Omental fat pad (tissue), 4 donors: ENCODE measurements around the gene IFT20. TPM values are rescaled to one million over a fixed set of nuclear protein-coding genes. Genes with fewer than 3 reads are reported as not detected.
"Not testable (repeated sequence)": the region's sequence is repeated elsewhere in the genome, so short reads cannot be mapped to it uniquely, and the experiment has no call there.

Experiments used
- ATAC-seq: fragments of 150-250 bp; one replicate; pipeline ENCODE4 v1.9.1; 2016; ENCODE audit warnings: mild to moderate bottlenecking, moderate library complexity; ENCODE audit not compliant: low FRiP score
- DNase-seq: peaks from one replicate; pipeline ENCODE4 v3.0.0-alpha.2; 2019; ENCODE audit warnings: low spot score
- CTCF ChIP-seq, 3 donors: fragments of 450-650 bp; IDR thresholded peaks; one replicate each; pipeline ENCODE4 v1.5.1; 2016 to 2017; ENCODE audit warnings: antibody characterized with exemption in 3 of 3, mild to moderate bottlenecking in 3 of 3, moderate library complexity in 2 of 3
- total RNA-seq, 4 donors: library from RNA; depleted of rRNA; stranded (reverse); fragments of >200 nt; gene quantifications; one replicate each; pipeline ENCODE4 v1.1.0, GENCODE V29; 2016

Gene IFT20
- total RNA-seq, 4 donors from 2014 or later: 28.8 to 36.0 (median 35.0) TPM

DNA sequence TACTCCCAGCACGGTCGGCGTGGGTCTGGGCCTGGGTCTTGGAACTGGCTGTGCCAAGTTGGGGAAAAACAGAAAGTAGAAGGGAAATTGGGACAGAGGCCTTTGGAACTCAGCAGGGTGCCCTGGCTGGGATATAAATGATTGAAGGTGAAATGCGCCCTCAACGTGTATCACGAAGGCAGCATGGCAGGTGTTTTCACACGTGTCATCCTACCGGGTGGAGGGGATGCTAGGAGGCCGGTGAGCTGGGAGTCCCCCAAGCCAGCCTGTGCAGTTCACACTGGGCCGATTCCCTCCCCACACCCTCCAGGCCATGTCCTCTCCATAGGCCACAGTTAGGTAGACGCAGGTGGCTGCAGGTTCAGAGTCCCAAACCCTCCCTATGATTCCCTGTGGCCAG, 6.2 kb upstream of the IFT20 start:
- TF ChIP-seq CTCF (IDR thresholded peaks at IDR 0.05): no peak
- ATAC-seq (no peak), DNase-seq (no peak)

GRCh38 chr17:28340374-28340773, 5.1 kb upstream of the IFT20 start:
- no peak for TF ChIP-seq CTCF (IDR thresholded peaks at IDR 0.05)
- ATAC-seq: no peak
- no peak for DNase-seq

DNA sequence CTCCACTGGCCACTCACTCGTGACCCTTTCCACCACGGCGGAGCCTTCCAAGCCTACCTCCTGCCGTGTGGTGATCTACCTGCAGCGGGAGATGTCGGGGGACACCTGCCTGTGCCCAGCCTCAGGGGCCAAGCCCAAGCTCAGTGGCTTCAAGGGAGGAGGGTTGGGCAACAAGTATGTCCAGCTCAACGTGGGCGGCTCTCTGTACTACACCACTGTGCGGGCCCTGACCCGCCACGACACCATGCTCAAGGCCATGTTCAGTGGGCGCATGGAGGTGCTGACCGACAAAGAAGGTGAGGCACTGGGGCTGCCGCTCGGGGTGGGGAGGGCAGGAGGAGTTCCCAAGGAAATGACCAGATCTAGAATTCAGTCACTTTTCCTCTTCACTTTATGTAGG, 4.2 kb upstream of the IFT20 start:
- ATAC-seq (no peak), DNase-seq (no peak)
- TF ChIP-seq CTCF (IDR thresholded peaks at IDR 0.05): no peak

DNA sequence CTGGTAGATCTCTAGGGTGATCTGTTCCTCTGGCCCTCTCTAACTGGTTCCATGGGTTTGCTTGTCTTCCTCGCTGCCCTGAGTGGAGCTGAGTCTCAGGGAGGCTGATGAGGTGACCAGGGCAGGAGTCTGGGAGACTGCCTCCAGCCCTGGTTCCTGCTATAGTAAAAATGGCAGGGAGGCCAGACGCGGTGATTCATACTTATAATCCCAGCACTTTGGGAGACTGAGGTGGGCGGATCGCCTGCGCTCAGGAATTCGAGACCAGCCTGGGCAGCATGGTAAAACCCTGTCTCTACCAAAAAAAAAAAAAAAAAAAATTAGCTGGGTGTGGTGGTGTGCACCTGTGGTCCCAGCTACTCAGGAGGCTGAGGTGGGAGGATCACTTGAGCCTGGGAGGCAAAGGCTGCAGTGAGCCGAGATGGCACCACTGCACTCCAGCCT, 3.5 kb upstream of the IFT20 start:
- ATAC-seq, DNase-seq: not testable (repeated sequence)

DNA sequence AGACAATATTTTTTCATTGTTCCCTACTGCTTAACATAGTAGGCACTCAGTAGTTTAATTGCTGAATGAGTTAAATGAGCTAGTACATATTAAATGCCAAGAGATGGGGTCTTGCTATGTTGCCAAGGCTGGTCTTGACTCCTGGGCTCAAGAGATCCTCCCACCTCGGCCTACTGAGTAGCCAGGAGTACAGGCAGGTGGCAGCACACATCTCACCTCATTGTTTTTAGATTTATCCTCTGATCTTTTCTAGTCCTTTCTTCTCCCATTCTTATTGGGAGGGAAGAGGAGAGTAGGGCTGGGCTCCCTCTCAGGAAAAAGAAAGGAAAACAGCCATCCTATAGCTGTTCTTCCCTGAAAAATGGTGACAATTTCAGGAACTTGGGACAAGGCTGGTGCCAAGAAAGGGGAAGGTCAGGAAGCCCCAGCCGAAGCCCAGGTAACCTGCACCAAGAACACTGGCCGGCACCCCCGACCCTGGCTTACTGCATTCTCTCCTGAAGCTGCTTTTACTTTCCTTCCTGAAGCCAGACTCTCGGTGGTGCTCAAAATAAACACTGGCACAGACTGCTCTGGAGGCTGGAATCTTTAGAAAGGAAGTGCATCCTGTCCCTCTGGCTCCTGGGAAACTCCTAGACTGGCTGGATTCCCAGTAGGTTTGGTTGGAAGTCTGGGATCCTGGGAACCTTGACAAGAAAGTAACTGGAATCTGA, 2.9 kb upstream of the IFT20 start:
- no peak for DNase-seq
- ATAC-seq: no peak
- TF ChIP-seq CTCF (IDR thresholded peaks at IDR 0.05): no peak

DNA sequence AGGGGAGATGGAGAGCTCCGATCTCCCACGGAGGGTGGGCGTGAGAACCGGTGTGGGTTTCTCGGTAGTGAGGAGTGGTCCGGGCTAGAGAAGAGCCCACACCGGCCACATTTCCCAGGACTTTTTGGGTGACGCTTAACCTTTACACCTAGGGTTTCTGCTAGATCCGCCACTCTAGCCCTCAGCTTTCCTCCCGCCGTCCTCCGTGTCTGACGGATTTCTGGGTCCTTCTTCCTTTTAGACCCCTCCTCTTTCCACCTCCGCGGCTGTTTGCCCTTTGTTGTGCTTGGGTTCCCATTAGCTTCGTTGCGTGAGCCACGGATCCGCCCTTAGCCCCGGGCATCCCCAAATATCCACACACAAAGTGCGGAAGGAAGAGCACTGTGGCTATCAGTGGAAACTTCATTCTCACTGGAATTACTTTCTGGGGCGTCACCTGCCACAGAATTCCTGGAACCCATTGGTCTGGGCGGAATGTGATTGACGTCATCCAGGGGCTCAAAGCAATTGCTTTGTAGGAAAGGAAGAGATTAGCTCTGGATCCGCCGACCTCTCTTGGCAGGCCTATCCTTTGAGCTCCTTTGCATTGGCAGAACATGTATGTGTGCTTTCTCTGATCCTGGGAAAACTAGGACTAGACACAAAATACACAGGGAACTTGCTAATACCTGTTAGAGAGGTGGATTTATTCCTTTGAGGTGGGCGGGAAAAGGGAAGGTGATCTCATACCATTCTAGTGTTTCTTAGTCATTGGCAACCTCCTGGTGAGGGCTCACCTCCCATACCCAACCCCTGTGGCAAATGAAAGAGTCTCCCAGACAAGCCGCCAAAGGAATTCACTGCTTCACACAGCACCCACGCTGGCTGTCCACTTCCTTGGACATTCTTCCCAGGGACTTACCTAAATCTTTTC, 943 bp upstream of the IFT20 start:
- no peak for DNase-seq
- peak; percentile 43 for ATAC-seq
- TF ChIP-seq CTCF (IDR thresholded peaks at IDR 0.05): no peak

- DNase-seq (no peak), ATAC-seq (no peak)
- no peak for TF ChIP-seq CTCF (IDR thresholded peaks at IDR 0.05)
Observed at GRCh38 chr17:28334666-28335200, 539 bp downstream of the IFT20 start.
